HCT116 (cell line): ENCODE data around the gene FAM13A. TPM values are rescaled to one million over a fixed set of nuclear protein-coding genes. Genes with fewer than 3 reads are reported as not detected.

Experiments used
- ATAC-seq: fragments of 200-7000 bp; cut with Tn5 transposase; 2 replicates; pipeline ENCODE4 v1.9.1; 2020; ENCODE audit warnings: mild to moderate bottlenecking, moderate library complexity
- BruUV-seq: library from RNA; stranded (reverse); fragments of 400-500 nt; replicated peaks from 2 replicates; lab custom pipeline; 2021; lab: Mats Ljungman, UMichigan
- CTCF ChIA-PET: fragments of 300-600 bp; sonication (Branson Sonifier 250); formaldehyde crosslinking; loops from one replicate; lab custom pipeline; 2021; ENCODE audit warnings: antibody characterized with exemption; lab: Charles Lee
- POLR2A ChIA-PET: fragments of 300-600, 350-600 bp; sonication (Branson Sonifier 250); formaldehyde crosslinking; loops from one replicate; lab custom pipeline; 2021; ENCODE audit warnings: antibody characterized with exemption; lab: Charles Lee
- RAD21 ChIA-PET, 2 experiments: fragments of 300-600 bp; sonication (Branson Sonifier 250); formaldehyde crosslinking; loops; one replicate each; lab custom pipeline; 2023; ENCODE audit warnings: low total read pairs in 2 of 2; ENCODE audit not compliant: uncharacterized antibody in 2 of 2, unreplicated experiment in 2 of 2, low non-redundant PET in 1 of 2; lab: Charles Lee
- DNase-seq: peaks from one replicate; pipeline ENCODE4 v3.0.0-alpha.2; 2010; ENCODE audit warnings: low read depth, low spot score
- H2AFZ ChIP-seq: fragments of 200-600 bp; shearing (Covaris generic), sonication (generic); 2 replicates; pipeline ENCODE4 v1.6.1; 2017; ENCODE audit warnings: low read depth, mixed run types, mixed read lengths, antibody characterized with exemption, low read length; ENCODE audit not compliant: poor library complexity, severe bottlenecking
- H3K27ac ChIP-seq: 2 replicates; pipeline ENCODE4 v1.5.1; 2012; ENCODE audit warnings: low read depth, low read length
- H3K27me3 ChIP-seq: fragments of 200-600 bp; sonication (generic); 2 replicates; pipeline ENCODE4 v1.6.1; 2016; ENCODE audit warnings: mixed run types, low read length, mixed read lengths; ENCODE audit not compliant: insufficient read depth
- H3K36me3 ChIP-seq, 2 experiments: fragments of 200-500 bp in 1 of 2; fragments of 200-600 bp in 1 of 2; sonication (Bioruptor generic) in 1 of 2; sonication (generic) in 1 of 2; 2 replicates each; pipeline versions ENCODE4 v1.5.1 to v1.6.1; 2014 to 2016; ENCODE audit warnings: low read length in 2 of 2, inconsistent platforms in 1 of 2, mixed read lengths in 1 of 2, mixed run types in 1 of 2; ENCODE audit not compliant: insufficient read depth in 2 of 2, control insufficient read depth in 1 of 2
- H3K4me1 ChIP-seq, 2 experiments: fragments of 200-600 bp in 1 of 2; sonication (generic) in 1 of 2; 2 replicates each; pipeline versions ENCODE4 v1.5.1 to v1.6.1; 2012 to 2017; ENCODE audit warnings: low read length in 2 of 2, inconsistent platforms in 1 of 2, mild to moderate bottlenecking in 1 of 2, mixed read lengths in 1 of 2, mixed run types in 1 of 2, moderate library complexity in 1 of 2; ENCODE audit not compliant: insufficient read depth in 2 of 2, control insufficient read depth in 1 of 2
- H3K4me2 ChIP-seq: fragments of 200-600 bp; sonication (generic); 2 replicates; pipeline ENCODE4 v1.6.1; 2017; ENCODE audit warnings: mixed run types, low read length, mixed read lengths
- H3K4me3 ChIP-seq, 2 experiments: fragments of 200-600 bp in 1 of 2; sonication (generic) in 1 of 2; replicated peaks in 1 of 2; 2 replicates each; pipeline ENCODE4 v1.5.1; 2011 to 2016; ENCODE audit warnings: low read length in 2 of 2, control low read depth in 1 of 2, low read depth in 1 of 2, mild to moderate bottlenecking in 1 of 2, mixed read lengths in 1 of 2, mixed run types in 1 of 2
- H3K79me2 ChIP-seq: fragments of 200-600 bp; sonication (generic); 2 replicates; pipeline ENCODE4 v1.6.1; 2017; ENCODE audit warnings: mild to moderate bottlenecking, mixed run types, low read length, moderate library complexity, mixed read lengths; ENCODE audit not compliant: insufficient read depth
- H3K9ac ChIP-seq: fragments of 200-600 bp; sonication (generic); 2 replicates; pipeline ENCODE4 v1.6.1; 2016; ENCODE audit warnings: low read length, mixed read lengths
- H3K9me2 ChIP-seq: fragments of 200-600 bp; sonication (generic), shearing (Covaris generic); 2 replicates; pipeline ENCODE4 v1.6.1; 2017; ENCODE audit warnings: mixed run types, mild to moderate bottlenecking, moderate library complexity; ENCODE audit not compliant: insufficient read depth
- H3K9me3 ChIP-seq, 2 experiments: fragments of 200-500 bp in 1 of 2; fragments of 200-600 bp in 1 of 2; sonication (Bioruptor generic) in 1 of 2; sonication (generic) in 1 of 2; 2 replicates each; pipeline ENCODE4 v1.6.1; 2014 to 2017; ENCODE audit warnings: low read length in 2 of 2, mixed read lengths in 2 of 2, inconsistent platforms in 1 of 2, low read depth in 1 of 2, mild to moderate bottlenecking in 1 of 2, mixed run types in 1 of 2, moderate library complexity in 1 of 2; ENCODE audit not compliant: control insufficient read depth in 1 of 2, insufficient read depth in 1 of 2
- H4K20me1 ChIP-seq: fragments of 200-600 bp; sonication (generic), shearing (Covaris generic); 2 replicates; pipeline ENCODE4 v1.6.1; 2017; ENCODE audit warnings: mixed run types, mild to moderate bottlenecking, moderate library complexity; ENCODE audit not compliant: insufficient read depth
- ATF3 ChIP-seq: IDR thresholded peaks from 2 replicates; pipeline ENCODE4 v1.6.1; 2012
- CTCF ChIP-seq, 3 experiments: fragments of 200-600 bp in 1 of 3; sonication (generic) in 1 of 3; IDR thresholded peaks in 2 of 3; conservative IDR thresholded peaks in 1 of 3; 2 replicates each; pipeline ENCODE4 v1.5.1; 2012 to 2017; ENCODE audit warnings: low read depth in 2 of 3, low read length in 2 of 3, antibody characterized with exemption in 1 of 3, borderline replicate concordance in 1 of 3, control low read depth in 1 of 3, mild to moderate bottlenecking in 1 of 3, mixed read lengths in 1 of 3, mixed run types in 1 of 3, moderate library complexity in 1 of 3; ENCODE audit not compliant: insufficient read depth in 1 of 3
- EGR1 ChIP-seq: IDR thresholded peaks from 2 replicates; pipeline ENCODE4 v1.6.1; 2012; ENCODE audit warnings: low read depth
- ELF1 ChIP-seq: IDR thresholded peaks from 2 replicates; pipeline ENCODE4 v1.6.1; 2012; ENCODE audit warnings: low read depth, borderline replicate concordance
- FOSL1 ChIP-seq: IDR thresholded peaks from 2 replicates; pipeline ENCODE4 v1.6.1; 2012; ENCODE audit warnings: low read depth
- JUND ChIP-seq: IDR thresholded peaks from 2 replicates; pipeline ENCODE4 v1.6.1; 2012
- POLR2A ChIP-seq: IDR thresholded peaks from 2 replicates; pipeline ENCODE4 v1.7.0; 2011; ENCODE audit warnings: borderline replicate concordance; ENCODE audit not compliant: insufficient read depth, insufficient read length; ENCODE audit errors: extremely low read depth
- POLR2AphosphoS5 ChIP-seq: IDR thresholded peaks from 2 replicates; pipeline ENCODE4 v1.6.1; 2011; ENCODE audit warnings: mild to moderate bottlenecking, low read depth, low read length, moderate library complexity
- REST ChIP-seq: IDR thresholded peaks from 2 replicates; pipeline ENCODE4 v1.6.1; 2012; ENCODE audit warnings: low read depth
- SRF ChIP-seq: IDR thresholded peaks from 2 replicates; pipeline ENCODE4 v1.6.1; 2012; ENCODE audit warnings: low read depth
- TCF7L2 ChIP-seq: IDR thresholded peaks from 2 replicates; pipeline ENCODE4 v1.7.0; 2011; ENCODE audit warnings: borderline replicate concordance, inconsistent platforms; ENCODE audit not compliant: insufficient read depth, insufficient read length; ENCODE audit errors: extremely low read depth
- YY1 ChIP-seq: IDR thresholded peaks from 2 replicates; pipeline ENCODE4 v1.6.1; 2011; ENCODE audit warnings: low read length, low read depth, moderate library complexity, mild to moderate bottlenecking; ENCODE audit not compliant: insufficient replicate concordance; ENCODE audit errors: extremely low read depth
- ZFX ChIP-seq: fragments of 450-650 bp; IDR thresholded peaks from 2 replicates; pipeline ENCODE4 v1.6.1; 2017
- ZNF274 ChIP-seq: fragments of 200-500 bp; sonication (Bioruptor generic); IDR thresholded peaks from 2 replicates; pipeline ENCODE4 v1.6.1; 2014; ENCODE audit warnings: mild to moderate bottlenecking, low read depth, low read length, inconsistent platforms
- intact Hi-C: fragments of 100-400 bp; cut with micrococcal nuclease; formaldehyde crosslinking; loops from 2 replicates; pipeline ENCODE4 v1.10.0; 2022
- total RNA-seq: library from RNA; stranded (reverse); gene quantifications from one replicate; pipeline ENCODE4 v1.2.1, GENCODE V29; 2021; ENCODE audit not compliant: unreplicated experiment

The FAM13A gene
- total RNA-seq, 1 experiment from 2014 or later, result 17.2 TPM

- no peak overlapping the region for H2AFZ ChIP-seq
- H3K4me2 ChIP-seq, result no peak overlapping the region
- no peaks in the 10 kb centered on the region for H4K20me1 ChIP-seq
- H3K9me3 ChIP-seq, result no peaks in the 10 kb centered on the region
- no peak overlapping the region for H3K9ac ChIP-seq
- intact Hi-C loops, result no loop called here
- TF ChIP-seq JUND, result no peak
- no peak for TF ChIP-seq POLR2A
- TF ChIP-seq FOSL1, result no peak
- TF ChIP-seq ZNF274, result no peak
- TF ChIP-seq TCF7L2, result no peak
- TF ChIP-seq REST, result no peak
- TF ChIP-seq SRF, result no peak
- TF ChIP-seq ELF1, result no peak
- TF ChIP-seq POLR2AphosphoS5, result no peak
- no peak for TF ChIP-seq ZFX
- no peak for TF ChIP-seq YY1
- no peak for TF ChIP-seq EGR1
- no peak for TF ChIP-seq ATF3
- TF ChIP-seq CTCF (IDR thresholded peaks at IDR 0.05 in 2 of 3, conservative IDR thresholded peaks at IDR 0.05 in 1 of 3; ENCODE audit: borderline replicate concordance in 1 of 3, insufficient read depth in 1 of 3, low read depth in 2 of 3, low read length in 2 of 3), result no peak
- H3K4me1 ChIP-seq, result peaks cover 3 to 13% of the 10 kb centered on the region in 2 experiments; a peak in 3 of 4 replicates
- no TSS peak for BruUV-seq
- ATAC-seq (no peak), DNase-seq (no peak)
- CTCF ChIA-PET, result no interaction called here
- RAD21 ChIA-PET, result no interaction called here
- H3K36me3 ChIP-seq, result no peaks in the 10 kb centered on the region
- no peaks in the 10 kb centered on the region for H3K27me3 ChIP-seq
- H3K9me2 ChIP-seq, result no peaks in the 10 kb centered on the region
- H3K79me2 ChIP-seq, result no peaks in the 10 kb centered on the region
- POLR2A ChIA-PET, result interaction anchor here (1.2 kb wide), 1 partner anchor 193 kb away, joined by 4 read pairs; no protein-coding TSS in a partner anchor
- H3K27ac ChIP-seq, result no peak overlapping the region
- no peak overlapping the region for H3K4me3 ChIP-seq
Observed at GRCh38 chr4:88828842-88829571, 228.0 kb downstream of the FAM13A start.
